Peyer's patch (tissue), 4 donors: ENCODE data around the gene IFNW1.

Experiments used
- POLR2A ChIP-seq, 2 donors: fragments of 450-650 bp; IDR thresholded peaks; one replicate each; pipeline ENCODE4 v1.5.1; 2017; ENCODE audit warnings: antibody characterized with exemption in 2 of 2, mild to moderate bottlenecking in 2 of 2, moderate library complexity in 2 of 2
- TF ChIP-seq, protein P1 (sequence below), 6 experiments: fragments of 450-650 bp in 4 of 6; fragments of 200-600 bp in 2 of 6; sonication (generic) in 1 of 6; IDR thresholded peaks; one replicate each; pipeline ENCODE4 v1.5.1; 2017 to 2019; ENCODE audit warnings: antibody characterized with exemption in 6 of 6, mild to moderate bottlenecking in 3 of 6, moderate library complexity in 1 of 6

DNA sequence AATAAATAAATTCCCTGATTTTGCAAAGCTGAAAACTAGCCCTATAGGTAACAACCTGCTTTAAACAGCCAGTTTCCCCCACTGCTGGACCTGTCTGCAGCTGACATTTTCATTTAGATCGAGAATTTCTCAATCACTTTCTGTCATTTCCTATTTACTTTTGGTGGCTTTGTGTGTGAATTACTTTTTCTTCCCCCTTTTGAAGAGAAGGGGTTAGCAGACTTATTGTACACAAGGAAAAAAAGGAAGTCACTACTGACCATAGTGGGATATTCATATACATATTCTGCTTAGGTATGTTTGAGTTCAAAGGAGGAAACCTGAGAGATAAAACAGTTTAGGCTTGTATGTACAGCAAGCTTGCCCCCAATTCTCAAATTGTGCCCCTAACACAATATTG, 36.8 kb downstream of the IFNW1 start:
- TF ChIP-seq, protein P1, sequence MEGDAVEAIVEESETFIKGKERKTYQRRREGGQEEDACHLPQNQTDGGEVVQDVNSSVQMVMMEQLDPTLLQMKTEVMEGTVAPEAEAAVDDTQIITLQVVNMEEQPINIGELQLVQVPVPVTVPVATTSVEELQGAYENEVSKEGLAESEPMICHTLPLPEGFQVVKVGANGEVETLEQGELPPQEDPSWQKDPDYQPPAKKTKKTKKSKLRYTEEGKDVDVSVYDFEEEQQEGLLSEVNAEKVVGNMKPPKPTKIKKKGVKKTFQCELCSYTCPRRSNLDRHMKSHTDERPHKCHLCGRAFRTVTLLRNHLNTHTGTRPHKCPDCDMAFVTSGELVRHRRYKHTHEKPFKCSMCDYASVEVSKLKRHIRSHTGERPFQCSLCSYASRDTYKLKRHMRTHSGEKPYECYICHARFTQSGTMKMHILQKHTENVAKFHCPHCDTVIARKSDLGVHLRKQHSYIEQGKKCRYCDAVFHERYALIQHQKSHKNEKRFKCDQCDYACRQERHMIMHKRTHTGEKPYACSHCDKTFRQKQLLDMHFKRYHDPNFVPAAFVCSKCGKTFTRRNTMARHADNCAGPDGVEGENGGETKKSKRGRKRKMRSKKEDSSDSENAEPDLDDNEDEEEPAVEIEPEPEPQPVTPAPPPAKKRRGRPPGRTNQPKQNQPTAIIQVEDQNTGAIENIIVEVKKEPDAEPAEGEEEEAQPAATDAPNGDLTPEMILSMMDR (IDR thresholded peaks at IDR 0.05): no peak
- TF ChIP-seq POLR2A (IDR thresholded peaks at IDR 0.05): no peak
